HEK293T (cell line): ENCODE measurements around the gene UGGT2.
"Not testable (repeated sequence)": the region's sequence is repeated elsewhere in the genome, so short reads cannot be mapped to it uniquely, and the experiment has no call there.

ENCODE experiments used
- BHLHE40 ChIP-seq: fragments of 450-650 bp; IDR thresholded peaks from 2 replicates; pipeline ENCODE4 v1.6.1; 2016; ENCODE audit warnings: mild to moderate bottlenecking, moderate library complexity, borderline replicate concordance
- ELF4 ChIP-seq: fragments of 450-650 bp; IDR thresholded peaks from 2 replicates; pipeline ENCODE4 v1.6.1; 2017; ENCODE audit warnings: antibody characterized with exemption
- FOXM1 ChIP-seq: fragments of 450-650 bp; IDR thresholded peaks from 2 replicates; pipeline ENCODE4 v1.6.1; 2017; ENCODE audit warnings: mild to moderate bottlenecking, borderline replicate concordance
- L3MBTL2 ChIP-seq: fragments of 450-650 bp; conservative IDR thresholded peaks from 2 replicates; pipeline ENCODE4 v1.6.1; 2016; ENCODE audit warnings: mild to moderate bottlenecking
- TARDBP ChIP-seq: fragments of 450-650 bp; IDR thresholded peaks from 2 replicates; pipeline ENCODE4 v1.6.1; 2016
- ZNF384 ChIP-seq: fragments of 450-650 bp; IDR thresholded peaks from 2 replicates; pipeline ENCODE4 v1.6.1; 2016
- TF ChIP-seq, protein P1 (sequence below): fragments of 450-650 bp; IDR thresholded peaks from 2 replicates; pipeline ENCODE4 v1.6.1; 2016

DNA sequence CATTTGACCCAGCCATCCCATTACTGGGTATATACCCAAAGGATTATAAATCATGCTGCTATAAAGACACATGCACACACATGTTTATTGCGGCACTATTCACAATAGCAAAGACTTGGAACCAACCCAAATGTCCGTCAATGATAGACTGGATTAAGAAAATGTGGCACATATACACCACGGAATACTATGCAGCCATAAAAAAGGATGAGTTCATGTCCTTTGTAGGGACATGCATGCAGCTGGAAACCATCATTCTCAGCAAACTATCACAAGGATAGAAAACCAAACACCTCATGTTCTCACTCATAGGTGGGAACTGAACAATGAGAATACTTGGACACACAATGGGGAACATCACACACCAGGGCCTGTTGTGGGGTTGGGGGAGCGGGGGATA lies 2.2 kb downstream of the UGGT2 start:
- not testable (repeated sequence) for TF ChIP-seq TARDBP, FOXM1, ELF4, BHLHE40, L3MBTL2, ZNF384
- TF ChIP-seq, protein P1, sequence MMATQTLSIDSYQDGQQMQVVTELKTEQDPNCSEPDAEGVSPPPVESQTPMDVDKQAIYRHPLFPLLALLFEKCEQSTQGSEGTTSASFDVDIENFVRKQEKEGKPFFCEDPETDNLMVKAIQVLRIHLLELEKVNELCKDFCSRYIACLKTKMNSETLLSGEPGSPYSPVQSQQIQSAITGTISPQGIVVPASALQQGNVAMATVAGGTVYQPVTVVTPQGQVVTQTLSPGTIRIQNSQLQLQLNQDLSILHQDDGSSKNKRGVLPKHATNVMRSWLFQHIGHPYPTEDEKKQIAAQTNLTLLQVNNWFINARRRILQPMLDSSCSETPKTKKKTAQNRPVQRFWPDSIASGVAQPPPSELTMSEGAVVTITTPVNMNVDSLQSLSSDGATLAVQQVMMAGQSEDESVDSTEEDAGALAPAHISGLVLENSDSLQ, result not testable (repeated sequence)
